GM13977 (cell line): ENCODE data around the gene PSMB7.
A peak's percentile ranks its signal among the peaks of the same experiment; 100 is the strongest.

Experiments used
- DNase-seq: peaks from one replicate; pipeline ENCODE4 v3.0.0; 2012; ENCODE audit warnings: low spot score
- in situ Hi-C: fragments of 300-500 bp; cut with MboI; formaldehyde crosslinking; loops from one replicate; pipeline ENCODE4 v1.12.0; 2022; ENCODE audit warnings: low sequenced_read_pairs, low pct_unique_long_range_greater_than_20kb, mixed read lengths, inconsistent platforms; ENCODE audit not compliant: unreplicated experiment
- TF ChIP-seq, protein P1 (sequence below): IDR thresholded peaks from 2 replicates; pipeline ENCODE4 v1.5.1; 2012; ENCODE audit warnings: mild to moderate bottlenecking, control low read depth; ENCODE audit not compliant: insufficient read depth; ENCODE audit errors: extremely low read depth, missing control alignments

PSMB7 gene

GRCh38 chr9:124415102-124415851 lies at the start of gene PSMB7:
TSS of gene PSMB7 (minus strand) at chr9:124415442. CDS start at chr9:124415425, 17 bp downstream.
- TF ChIP-seq, protein P1, sequence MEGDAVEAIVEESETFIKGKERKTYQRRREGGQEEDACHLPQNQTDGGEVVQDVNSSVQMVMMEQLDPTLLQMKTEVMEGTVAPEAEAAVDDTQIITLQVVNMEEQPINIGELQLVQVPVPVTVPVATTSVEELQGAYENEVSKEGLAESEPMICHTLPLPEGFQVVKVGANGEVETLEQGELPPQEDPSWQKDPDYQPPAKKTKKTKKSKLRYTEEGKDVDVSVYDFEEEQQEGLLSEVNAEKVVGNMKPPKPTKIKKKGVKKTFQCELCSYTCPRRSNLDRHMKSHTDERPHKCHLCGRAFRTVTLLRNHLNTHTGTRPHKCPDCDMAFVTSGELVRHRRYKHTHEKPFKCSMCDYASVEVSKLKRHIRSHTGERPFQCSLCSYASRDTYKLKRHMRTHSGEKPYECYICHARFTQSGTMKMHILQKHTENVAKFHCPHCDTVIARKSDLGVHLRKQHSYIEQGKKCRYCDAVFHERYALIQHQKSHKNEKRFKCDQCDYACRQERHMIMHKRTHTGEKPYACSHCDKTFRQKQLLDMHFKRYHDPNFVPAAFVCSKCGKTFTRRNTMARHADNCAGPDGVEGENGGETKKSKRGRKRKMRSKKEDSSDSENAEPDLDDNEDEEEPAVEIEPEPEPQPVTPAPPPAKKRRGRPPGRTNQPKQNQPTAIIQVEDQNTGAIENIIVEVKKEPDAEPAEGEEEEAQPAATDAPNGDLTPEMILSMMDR = peak; percentile 70
- in situ Hi-C loops = no loop called here
- DNase-seq = peak; percentile 93

GRCh38 chr9:124462739-124463138 lies 47.5 kb upstream of the PSMB7 start:
- in situ Hi-C loops = no loop called here
- DNase-seq = no peak
- TF ChIP-seq, protein P1 = no peak

GRCh38 chr9:124458441-124458840 lies 43.2 kb upstream of the PSMB7 start:
- in situ Hi-C loops = no loop called here
- TF ChIP-seq, protein P1 = no peak

DNA sequence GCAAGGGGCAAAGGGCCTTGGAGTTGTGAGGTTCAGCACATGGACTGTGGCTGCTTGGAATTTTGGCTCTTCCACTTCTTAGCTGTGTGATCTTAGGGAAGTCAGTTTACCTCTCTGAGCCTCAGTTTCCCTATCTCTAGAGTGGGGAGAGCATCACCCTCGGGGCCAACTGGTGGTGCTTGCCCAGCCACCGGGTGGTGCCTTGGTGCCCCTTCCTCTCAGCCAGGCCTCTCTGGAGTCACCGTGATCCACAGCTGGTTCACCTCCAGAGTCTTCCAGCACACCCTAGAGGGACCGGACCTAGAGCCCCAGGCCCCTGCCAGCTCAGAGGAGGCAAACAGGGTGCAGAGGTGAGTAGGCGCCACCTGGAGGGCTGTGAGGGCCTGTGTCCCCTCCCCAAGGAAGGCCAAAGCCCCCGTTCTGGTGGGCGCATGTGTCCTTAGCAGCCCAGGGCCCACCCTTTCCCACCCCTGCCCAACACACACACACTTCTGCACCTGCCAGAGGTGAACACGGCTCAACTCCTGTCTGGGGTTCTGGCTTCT lies 42.7 kb upstream of the PSMB7 start:
- TF ChIP-seq, protein P1 = no peak
- in situ Hi-C loops = no loop called here
- no peak for DNase-seq

More at GRCh38 chr9:124458441-124458840, 43.2 kb upstream of the PSMB7 start:
- no peak for DNase-seq

- DNase-seq = no peak
- in situ Hi-C loops = no loop called here
- TF ChIP-seq, protein P1 = no peak
Measured at GRCh38 chr9:124457079-124457886, 42.0 kb upstream of the PSMB7 start.

DNA sequence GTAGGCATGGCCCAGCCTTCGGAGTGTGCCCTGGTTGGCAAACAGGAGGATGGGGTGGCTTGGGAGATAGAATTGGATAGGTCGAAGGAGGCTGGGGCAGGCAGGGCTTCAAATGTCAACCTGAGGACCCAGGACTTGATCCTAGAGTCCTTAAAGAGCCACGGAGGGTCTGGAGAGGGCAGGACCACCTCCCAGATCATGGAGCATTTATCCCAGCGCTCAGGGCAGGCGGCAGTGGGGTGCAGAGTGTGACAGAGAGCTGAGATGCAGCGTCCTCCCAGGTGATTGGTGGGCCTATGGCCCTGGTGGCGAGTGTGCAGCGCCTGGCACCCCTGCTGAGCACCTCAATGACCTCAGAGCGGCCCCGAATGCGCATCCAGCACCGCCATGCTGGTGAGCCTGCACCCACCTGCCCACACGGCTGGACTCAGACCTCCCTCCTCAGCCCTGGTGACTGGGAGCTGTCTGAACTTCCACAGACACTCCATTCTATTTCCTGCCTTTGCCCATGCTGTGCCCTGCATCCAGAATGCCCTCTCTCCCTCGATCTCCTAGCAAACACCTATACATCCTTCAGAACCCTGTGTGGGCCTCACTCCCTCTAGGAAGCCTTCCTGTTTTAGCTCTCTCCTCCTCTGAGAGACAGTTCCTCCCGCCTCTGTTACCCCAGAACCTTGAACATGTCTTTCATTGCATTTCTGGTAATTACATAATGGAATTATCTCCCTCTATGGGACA lies 41.3 kb upstream of the PSMB7 start:
- DNase-seq = no peak
- in situ Hi-C loops = no loop called here
- TF ChIP-seq, protein P1 = no peak
